ENCODE measurements around the gene NCAN.

DNA sequence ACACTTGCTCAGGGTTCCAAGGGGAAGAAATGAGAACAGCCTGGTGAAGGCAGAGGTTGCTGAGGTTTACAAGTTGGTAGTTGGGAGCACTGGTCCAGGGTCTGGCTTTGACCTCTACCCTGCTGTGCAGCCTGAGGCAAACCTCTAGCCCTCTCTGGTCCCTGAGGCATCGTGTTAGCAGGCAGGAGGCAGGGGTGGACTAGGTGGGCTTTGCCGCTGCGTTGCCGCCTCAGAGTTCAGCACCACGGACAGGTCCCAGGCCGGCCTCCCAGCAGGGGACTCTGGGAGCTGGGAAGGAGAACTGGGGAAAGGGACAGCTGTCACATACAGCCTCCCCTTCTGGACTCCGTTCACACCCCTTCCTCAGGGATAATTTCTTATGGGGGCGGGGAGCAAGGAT lies 3.1 kb downstream of the NCAN start:
- TF ChIP-seq, protein P1, sequence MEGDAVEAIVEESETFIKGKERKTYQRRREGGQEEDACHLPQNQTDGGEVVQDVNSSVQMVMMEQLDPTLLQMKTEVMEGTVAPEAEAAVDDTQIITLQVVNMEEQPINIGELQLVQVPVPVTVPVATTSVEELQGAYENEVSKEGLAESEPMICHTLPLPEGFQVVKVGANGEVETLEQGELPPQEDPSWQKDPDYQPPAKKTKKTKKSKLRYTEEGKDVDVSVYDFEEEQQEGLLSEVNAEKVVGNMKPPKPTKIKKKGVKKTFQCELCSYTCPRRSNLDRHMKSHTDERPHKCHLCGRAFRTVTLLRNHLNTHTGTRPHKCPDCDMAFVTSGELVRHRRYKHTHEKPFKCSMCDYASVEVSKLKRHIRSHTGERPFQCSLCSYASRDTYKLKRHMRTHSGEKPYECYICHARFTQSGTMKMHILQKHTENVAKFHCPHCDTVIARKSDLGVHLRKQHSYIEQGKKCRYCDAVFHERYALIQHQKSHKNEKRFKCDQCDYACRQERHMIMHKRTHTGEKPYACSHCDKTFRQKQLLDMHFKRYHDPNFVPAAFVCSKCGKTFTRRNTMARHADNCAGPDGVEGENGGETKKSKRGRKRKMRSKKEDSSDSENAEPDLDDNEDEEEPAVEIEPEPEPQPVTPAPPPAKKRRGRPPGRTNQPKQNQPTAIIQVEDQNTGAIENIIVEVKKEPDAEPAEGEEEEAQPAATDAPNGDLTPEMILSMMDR (IDR thresholded peaks at IDR 0.05): no peak
- no peak for TF ChIP-seq SIN3A (IDR thresholded peaks at IDR 0.05; ENCODE audit: borderline replicate concordance, insufficient read depth, low read depth, low read length)
